B cell (primary cell): ENCODE data around the gene TXNDC17. TPM values are rescaled to one million over a fixed set of nuclear protein-coding genes. Genes with fewer than 3 reads are reported as not detected.

Experiments used
- ATAC-seq: fragments of 200-7000 bp; cut with Tn5 transposase; one replicate; pipeline ENCODE4 v1.10.0; 2021; ENCODE audit warnings: low read depth, mild to moderate bottlenecking, moderate number of reproducible peaks, moderate library complexity
- CTCF ChIA-PET: fragments of 350-600 bp; sonication (Branson Sonifier 250); formaldehyde crosslinking; loops from one replicate; lab custom pipeline; 2021; ENCODE audit warnings: antibody characterized with exemption, inconsistent platforms; lab: Charles Lee
- POLR2A ChIA-PET: fragments of 350-600 bp; sonication (Branson Sonifier 250); formaldehyde crosslinking; loops from one replicate; lab custom pipeline; 2021; ENCODE audit warnings: antibody characterized with exemption; lab: Charles Lee
- DNase-seq: peaks from one replicate; pipeline ENCODE4 v3.0.0; 2013
- H2AFZ ChIP-seq: 2 replicates; pipeline ENCODE4 v1.6.1; 2012; ENCODE audit warnings: mild to moderate bottlenecking, low read depth, low read length; ENCODE audit not compliant: insufficient read depth, poor library complexity, severe bottlenecking
- H3K27ac ChIP-seq, 2 donors: 1 replicate in 1 of 2; 2 replicates in 1 of 2; pipeline ENCODE4 v1.5.1; 2012 to 2013; ENCODE audit warnings: low read length in 2 of 2, mild to moderate bottlenecking in 2 of 2, moderate library complexity in 1 of 2
- H3K27me3 ChIP-seq, 4 experiments: fragments of 200-600 bp in 1 of 4; sonication (generic) in 1 of 4; replicated peaks in 1 of 4; 1 replicate in 2 of 4; 2 replicates in 2 of 4; pipeline versions ENCODE4 v1.6.1 to v1.7.0; 2013 to 2016; ENCODE audit warnings: low read length in 3 of 4, mild to moderate bottlenecking in 2 of 4, mixed read lengths in 1 of 4, moderate library complexity in 1 of 4; ENCODE audit not compliant: insufficient read depth in 4 of 4, control insufficient read depth in 3 of 4; ENCODE audit errors: control extremely low read depth in 1 of 4
- H3K36me3 ChIP-seq, 2 experiments: replicated peaks in 1 of 2; 1 replicate in 1 of 2; 2 replicates in 1 of 2; pipeline versions ENCODE4 v1.6.1 to v1.7.1; 2013; ENCODE audit warnings: low read length in 1 of 2; ENCODE audit not compliant: insufficient read depth in 2 of 2, control insufficient read depth in 1 of 2; ENCODE audit errors: control extremely low read depth in 1 of 2, extremely low read depth in 1 of 2
- H3K4me1 ChIP-seq, 2 donors: fragments of 200-600 bp in 1 of 2; sonication (generic) in 1 of 2; 1 replicate in 1 of 2; 2 replicates in 1 of 2; pipeline versions ENCODE4 v1.5.1 to v1.6.1; 2013 to 2017; ENCODE audit warnings: low read length in 2 of 2; ENCODE audit not compliant: control insufficient read depth in 2 of 2, insufficient read depth in 2 of 2
- H3K4me2 ChIP-seq: replicated peaks from 2 replicates; pipeline ENCODE3; 2012; ENCODE audit warnings: mild to moderate bottlenecking, low read depth, low read length; ENCODE audit not compliant: poor library complexity, severe bottlenecking
- H3K4me3 ChIP-seq, 5 experiments: fragments of 200-600 bp in 1 of 5; sonication (generic) in 1 of 5; 1 replicate in 3 of 5; 2 replicates in 2 of 5; pipeline versions ENCODE4 v1.5.1 to v1.7.0; 2011 to 2016; ENCODE audit warnings: low read length in 4 of 5, mild to moderate bottlenecking in 4 of 5, low read depth in 2 of 5, control low read depth in 1 of 5, moderate library complexity in 1 of 5; ENCODE audit not compliant: insufficient read depth in 1 of 5; ENCODE audit errors: control extremely low read depth in 1 of 5, extremely low read depth in 1 of 5
- H3K79me2 ChIP-seq: fragments of 200-600 bp; sonication (generic); one replicate; pipeline ENCODE4 v1.6.0; 2016; ENCODE audit warnings: low read length; ENCODE audit not compliant: control insufficient read depth, insufficient read depth
- H3K9ac ChIP-seq: fragments of 200-600 bp; sonication (generic); 2 replicates; pipeline ENCODE4 v1.6.1; 2017; ENCODE audit warnings: mild to moderate bottlenecking, low read length, moderate library complexity
- H3K9me3 ChIP-seq, 3 donors: one replicate each; pipeline versions ENCODE4 v1.6.1 to v1.7.1; 2013; ENCODE audit warnings: low read length in 2 of 3; ENCODE audit not compliant: control insufficient read depth in 2 of 3, insufficient read depth in 1 of 3; ENCODE audit errors: control extremely low read depth in 1 of 3
- H4K20me1 ChIP-seq: 2 replicates; pipeline ENCODE4 v1.6.0; 2012; ENCODE audit warnings: mild to moderate bottlenecking, low read length; ENCODE audit not compliant: insufficient read depth, control insufficient read depth, poor library complexity, severe bottlenecking
- H3K27ac Mint-ChIP-seq: one replicate; pipeline ENCODE4 v1.8.0; 2021; ENCODE audit warnings: mixed read lengths
- H3K27me3 Mint-ChIP-seq: one replicate; pipeline ENCODE4 v1.8.0; 2021; ENCODE audit warnings: mixed read lengths
- H3K4me1 Mint-ChIP-seq: one replicate; pipeline ENCODE4 v1.8.0; 2021; ENCODE audit warnings: mixed read lengths
- H3K4me3 Mint-ChIP-seq: one replicate; pipeline ENCODE4 v1.8.0; 2021; ENCODE audit warnings: mixed read lengths
- H3K9me3 Mint-ChIP-seq: one replicate; pipeline ENCODE4 v1.8.0; 2022; ENCODE audit warnings: mixed read lengths; ENCODE audit not compliant: insufficient read depth
- EZH2 ChIP-seq: IDR thresholded peaks from 2 replicates; pipeline ENCODE4 v1.6.1; 2012; ENCODE audit warnings: borderline replicate concordance, low read depth, mild to moderate bottlenecking, moderate library complexity, low read length; ENCODE audit not compliant: insufficient read depth, poor library complexity, severe bottlenecking
- WGBS: methylation state at CpG from one replicate; pipeline ENCODE4 v1.1.5; 2013; ENCODE audit warnings: missing lambda C conversion rate; ENCODE audit not compliant: insufficient coverage; 5-methylcytosine and 5-hydroxymethylcytosine counted together
- intact Hi-C: fragments of 100-400 bp; cut with micrococcal nuclease; formaldehyde crosslinking; loops from one replicate; pipeline ENCODE4 v1.10.0; 2022
- polyA plus RNA-seq: library from polyadenylated mRNA; depleted of rRNA; stranded (reverse); fragments of >200 nt; gene quantifications from 2 replicates; pipeline ENCODE4 v1.2.3, GENCODE V29; 2012
- total RNA-seq, 2 donors: library from RNA; stranded (reverse); fragments of 120-200 nt in 1 of 2; gene quantifications; 1 replicate in 1 of 2; 2 replicates in 1 of 2; pipeline versions ENCODE4 v1.2.3 to v1.2.4, GENCODE V29; 2013 to 2022
- TF ChIP-seq, protein P1 (sequence below): fragments of 200-600 bp; IDR thresholded peaks from one replicate; pipeline ENCODE4 v1.8.0; 2022; ENCODE audit warnings: antibody characterized with exemption, mild to moderate bottlenecking

The TXNDC17 gene
- total and polyA plus RNA-seq, 2 donors (not counting 1 experiment from before 2014, with no cell fraction given) = 19.5 to 33.7 TPM

DNA sequence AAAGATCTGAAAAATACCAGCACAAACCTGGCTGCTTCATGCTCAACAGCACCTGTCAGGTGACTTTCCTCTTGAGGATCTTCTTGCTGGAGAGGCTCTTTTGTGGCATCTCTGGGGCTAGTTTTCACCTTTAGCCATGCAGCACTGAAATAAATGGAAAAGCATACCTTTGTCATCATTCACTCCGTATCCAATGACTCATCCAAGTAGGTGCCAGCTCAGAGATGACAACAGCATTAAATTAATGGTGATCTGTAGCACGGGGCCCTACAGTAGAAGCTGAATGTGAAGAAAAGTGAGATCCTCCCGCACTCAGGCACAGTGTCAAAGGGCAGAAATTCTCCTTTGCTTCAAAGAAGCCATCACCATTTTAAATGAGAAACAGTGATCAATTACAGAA lies 32.5 kb upstream of the TXNDC17 start:
- Histone ChIP-seq H3K36me3 (peaks cover 3 to 51% of the 10 kb centered on the region in 2 experiments), H3K9ac (no peak overlapping the region), H3K9me3 (no peaks in the 10 kb centered on the region), H3K27ac (no peak overlapping the region), H4K20me1 (no peaks in the 10 kb centered on the region), H2AFZ (no peak overlapping the region), H3K27me3 (no peaks in the 10 kb centered on the region), H3K4me1 (no peaks in the 10 kb centered on the region), H3K4me2 (no peak overlapping the region), H3K4me3 (no peak overlapping the region), H3K79me2 (no peaks in the 10 kb centered on the region)
- no peaks in the 10 kb centered on the region for H3K4me1 Mint-ChIP-seq
- CTCF ChIA-PET = no interaction called here
- POLR2A ChIA-PET = no interaction called here
- TF ChIP-seq EZH2 = no peak
- TF ChIP-seq, protein P1, sequence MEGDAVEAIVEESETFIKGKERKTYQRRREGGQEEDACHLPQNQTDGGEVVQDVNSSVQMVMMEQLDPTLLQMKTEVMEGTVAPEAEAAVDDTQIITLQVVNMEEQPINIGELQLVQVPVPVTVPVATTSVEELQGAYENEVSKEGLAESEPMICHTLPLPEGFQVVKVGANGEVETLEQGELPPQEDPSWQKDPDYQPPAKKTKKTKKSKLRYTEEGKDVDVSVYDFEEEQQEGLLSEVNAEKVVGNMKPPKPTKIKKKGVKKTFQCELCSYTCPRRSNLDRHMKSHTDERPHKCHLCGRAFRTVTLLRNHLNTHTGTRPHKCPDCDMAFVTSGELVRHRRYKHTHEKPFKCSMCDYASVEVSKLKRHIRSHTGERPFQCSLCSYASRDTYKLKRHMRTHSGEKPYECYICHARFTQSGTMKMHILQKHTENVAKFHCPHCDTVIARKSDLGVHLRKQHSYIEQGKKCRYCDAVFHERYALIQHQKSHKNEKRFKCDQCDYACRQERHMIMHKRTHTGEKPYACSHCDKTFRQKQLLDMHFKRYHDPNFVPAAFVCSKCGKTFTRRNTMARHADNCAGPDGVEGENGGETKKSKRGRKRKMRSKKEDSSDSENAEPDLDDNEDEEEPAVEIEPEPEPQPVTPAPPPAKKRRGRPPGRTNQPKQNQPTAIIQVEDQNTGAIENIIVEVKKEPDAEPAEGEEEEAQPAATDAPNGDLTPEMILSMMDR = no peak
- H3K4me3 Mint-ChIP-seq = no peak overlapping the region
- no peak overlapping the region for H3K27ac Mint-ChIP-seq
- no peak for DNase-seq
- H3K27me3 Mint-ChIP-seq = no peaks in the 10 kb centered on the region
- WGBS = no CpG with 5 or more reads among the region's 3 CpGs
- intact Hi-C loops = no loop called here
- H3K9me3 Mint-ChIP-seq = no peaks in the 10 kb centered on the region
- ATAC-seq = no peak

DNA sequence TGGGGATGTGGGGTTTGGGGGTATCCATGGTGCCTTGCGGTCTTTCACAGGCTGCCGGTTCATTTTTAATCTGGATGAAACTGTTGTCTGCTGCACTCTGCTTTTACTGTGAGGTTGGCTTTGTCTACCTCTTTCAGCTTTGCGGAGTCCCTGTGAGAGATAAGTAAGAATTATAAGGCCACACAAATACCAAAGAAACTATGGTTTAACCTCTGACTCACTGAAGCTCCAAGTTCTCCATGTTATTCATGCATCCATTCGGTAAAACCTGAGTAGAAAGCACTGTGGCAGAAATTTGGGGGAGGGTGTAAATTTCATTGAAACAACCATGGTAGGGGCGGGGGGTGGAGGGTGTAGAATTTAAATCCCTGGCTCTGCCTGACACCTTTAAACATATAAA lies 30.8 kb upstream of the TXNDC17 start:
- no peaks in the 10 kb centered on the region for H3K79me2 ChIP-seq
- H3K4me3 Mint-ChIP-seq = no peak overlapping the region
- no peak overlapping the region for H3K9ac ChIP-seq
- H3K27ac Mint-ChIP-seq = no peak overlapping the region
- no peak overlapping the region for H3K27ac ChIP-seq
- no peaks in the 10 kb centered on the region for H3K4me1 Mint-ChIP-seq
- POLR2A ChIA-PET = no interaction called here
- H3K27me3 ChIP-seq = no peaks in the 10 kb centered on the region
- H3K4me1 ChIP-seq = no peaks in the 10 kb centered on the region
- H3K4me3 ChIP-seq = no peak overlapping the region
- no peak for TF ChIP-seq EZH2
- TF ChIP-seq, protein P1 = no peak
- no peak overlapping the region for H3K4me2 ChIP-seq
- no peak for DNase-seq
- H3K9me3 Mint-ChIP-seq = no peaks in the 10 kb centered on the region
- intact Hi-C loops = no loop called here
- H4K20me1 ChIP-seq = no peaks in the 10 kb centered on the region
- H2AFZ ChIP-seq = no peak overlapping the region
- CTCF ChIA-PET = interaction anchor here (0.7 kb wide), 1 partner anchor 104 kb away, joined by 5 read pairs; no protein-coding TSS in a partner anchor
- peaks cover 1 to 49% of the 10 kb centered on the region in 2 experiments for H3K36me3 ChIP-seq
- no peak for ATAC-seq
- H3K27me3 Mint-ChIP-seq = no peaks in the 10 kb centered on the region
- no peaks in the 10 kb centered on the region for H3K9me3 ChIP-seq
- no CpG with 5 or more reads among the region's 5 CpGs for WGBS
